ACC112 (cell line): ENCODE results near the gene SF3B2.

Experiments
- H2AFZ ChIP-seq: fragments of 200-600 bp; sonication (generic); one replicate; pipeline ENCODE4 v1.6.0; 2017; ENCODE audit warnings: antibody characterized with exemption, low read length; ENCODE audit not compliant: unreplicated experiment
- H3K27ac ChIP-seq: fragments of 200-600 bp; sonication (generic); 2 replicates; pipeline ENCODE4 v1.5.1; 2014; ENCODE audit warnings: low read depth, mild to moderate bottlenecking, antibody characterized with exemption, low read length, moderate library complexity
- H3K27me3 ChIP-seq: fragments of 200-600 bp; sonication (generic); 2 replicates; pipeline ENCODE4 v1.6.1; 2014; ENCODE audit warnings: mild to moderate bottlenecking, antibody characterized with exemption, low read length, moderate library complexity, mixed read lengths; ENCODE audit not compliant: insufficient read depth
- H3K36me3 ChIP-seq: fragments of 200-600 bp; sonication (generic); 2 replicates; pipeline ENCODE4 v1.6.1; 2016; ENCODE audit warnings: mild to moderate bottlenecking, antibody characterized with exemption, low read length, moderate library complexity, mixed read lengths; ENCODE audit not compliant: insufficient read depth
- H3K4me1 ChIP-seq: fragments of 200-600 bp; sonication (generic); one replicate; pipeline ENCODE4 v1.6.1; 2016; ENCODE audit warnings: low read length, mixed read lengths; ENCODE audit not compliant: insufficient read depth, unreplicated experiment, control insufficient read depth
- H3K4me3 ChIP-seq: fragments of 200-600 bp; sonication (generic); 2 replicates; pipeline ENCODE4 v1.5.1; 2014; ENCODE audit warnings: mild to moderate bottlenecking, low read depth, low read length
- H3K79me2 ChIP-seq: fragments of 200-600 bp; sonication (generic); one replicate; pipeline ENCODE4 v1.6.0; 2016; ENCODE audit warnings: low read length; ENCODE audit not compliant: control insufficient read depth, unreplicated experiment, insufficient read depth

The SF3B2 gene

DNA sequence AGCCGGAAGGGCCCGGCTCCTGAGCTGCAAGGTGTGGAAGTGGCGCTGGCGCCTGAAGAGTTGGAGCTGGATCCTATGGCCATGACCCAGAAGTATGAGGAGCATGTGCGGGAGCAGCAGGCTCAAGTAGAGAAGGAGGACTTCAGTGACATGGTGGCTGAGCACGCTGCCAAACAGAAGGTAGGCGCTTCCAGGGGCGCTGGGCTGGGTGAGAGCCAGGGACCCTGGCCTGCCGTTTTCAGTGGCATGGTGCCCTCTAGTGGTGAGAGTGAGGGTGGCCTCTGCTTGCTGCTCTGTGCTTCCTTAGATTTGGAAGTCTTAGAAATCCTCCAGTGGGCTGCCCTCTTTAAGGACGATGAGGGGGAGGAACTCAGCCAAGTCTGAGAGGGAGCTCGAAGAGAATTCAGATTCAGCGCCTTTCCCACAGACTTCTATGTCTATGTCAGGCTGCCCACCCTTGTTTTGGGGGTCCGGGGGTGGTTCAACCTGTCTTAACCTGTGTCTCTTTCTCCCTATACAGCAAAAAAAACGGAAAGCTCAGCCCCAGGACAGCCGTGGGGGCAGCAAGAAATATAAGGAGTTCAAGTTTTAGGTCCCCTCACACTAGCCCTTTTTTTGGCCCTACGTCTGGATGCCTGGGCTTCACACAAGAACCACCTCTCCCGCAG is 16.1 kb downstream of the SF3B2 start:
- Histone ChIP-seq H3K79me2 (peaks cover 33% of the 10 kb centered on the region), H3K27ac (peak overlapping the region; percentile 93), H3K4me1 (peaks cover 27% of the 10 kb centered on the region), H3K36me3 (peaks cover 26% of the 10 kb centered on the region), H2AFZ (no peak overlapping the region), H3K4me3 (no peak overlapping the region), H3K27me3 (no peaks in the 10 kb centered on the region)

GRCh38 chr11:66068923-66069714 is 17.0 kb downstream of the SF3B2 start:
- Histone ChIP-seq H3K4me1 (peaks cover 27% of the 10 kb centered on the region), H3K27ac (peak overlapping the region; percentile 93)

DNA sequence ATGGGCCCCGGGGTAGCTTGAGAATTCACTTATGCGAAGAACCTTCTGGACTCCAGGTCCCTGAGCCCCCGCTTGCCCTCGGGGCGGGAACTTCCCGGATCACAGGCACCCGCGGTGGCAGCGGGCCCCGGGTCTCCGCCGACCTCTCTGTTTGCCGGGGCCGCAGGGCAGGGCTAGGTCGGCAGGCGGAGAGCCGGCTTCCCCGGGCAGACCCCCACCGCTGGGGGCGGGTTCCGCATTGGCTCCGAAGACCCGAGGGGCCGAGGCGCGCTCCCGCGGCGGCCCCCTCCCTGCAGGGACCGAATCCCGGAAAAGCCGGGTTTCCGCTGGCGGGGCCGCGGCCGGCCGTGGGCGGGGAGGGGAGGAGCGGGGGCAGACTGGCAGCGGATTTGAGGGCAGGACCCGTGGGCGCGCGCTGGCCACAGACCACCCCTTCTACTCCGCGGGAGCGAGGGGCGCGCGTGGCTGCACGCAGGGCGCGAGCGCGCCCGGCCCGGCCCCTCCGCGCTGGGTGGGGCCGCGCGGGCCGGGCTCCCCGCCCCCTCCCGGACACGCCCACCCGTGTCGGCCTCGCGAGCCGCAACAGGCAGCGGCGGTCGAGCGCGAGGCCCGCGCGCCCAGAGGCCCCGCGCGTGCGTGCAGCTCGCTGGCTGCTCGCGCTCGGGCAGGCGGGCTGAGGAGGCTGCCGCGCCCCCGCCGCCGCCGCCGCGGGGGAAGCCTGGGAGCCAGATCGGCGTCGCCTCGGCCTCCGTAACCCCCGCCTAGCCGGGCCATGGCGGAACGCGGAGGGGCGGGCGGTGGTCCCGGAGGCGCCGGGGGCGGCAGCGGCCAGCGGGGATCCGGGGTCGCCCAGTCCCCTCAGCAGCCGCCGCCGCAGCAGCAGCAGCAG is 17.8 kb downstream of the SF3B2 start, which contains the start of gene PACS1:
PACS1 (plus strand) TSS at position 558 of the 889 bp plus-strand sequence; CDS start at position 773, 215 bp downstream.
- Histone ChIP-seq H3K4me3 (peak within 1 kb of the TSS; percentile 78), H3K4me1 (peaks cover 27% of the 10 kb centered on the region), H3K36me3 (peaks cover 18% of the 10 kb centered on the region), H2AFZ (peak within 1 kb of the TSS; percentile 3), H3K27ac (peak within 1 kb of the TSS; percentile 93), H3K27me3 (no peaks in the 10 kb centered on the region), H3K79me2 (peaks cover 43% of the 10 kb centered on the region)

More at GRCh38 chr11:66068923-66069714, 17.0 kb downstream of the SF3B2 start:
- H3K79me2 ChIP-seq, result peaks cover 37% of the 10 kb centered on the region
- peaks cover 19% of the 10 kb centered on the region for H3K36me3 ChIP-seq
- H3K27me3 ChIP-seq, result no peaks in the 10 kb centered on the region
- H3K4me3 ChIP-seq, result peak overlapping the region; percentile 72
- H2AFZ ChIP-seq, result no peak overlapping the region

DNA sequence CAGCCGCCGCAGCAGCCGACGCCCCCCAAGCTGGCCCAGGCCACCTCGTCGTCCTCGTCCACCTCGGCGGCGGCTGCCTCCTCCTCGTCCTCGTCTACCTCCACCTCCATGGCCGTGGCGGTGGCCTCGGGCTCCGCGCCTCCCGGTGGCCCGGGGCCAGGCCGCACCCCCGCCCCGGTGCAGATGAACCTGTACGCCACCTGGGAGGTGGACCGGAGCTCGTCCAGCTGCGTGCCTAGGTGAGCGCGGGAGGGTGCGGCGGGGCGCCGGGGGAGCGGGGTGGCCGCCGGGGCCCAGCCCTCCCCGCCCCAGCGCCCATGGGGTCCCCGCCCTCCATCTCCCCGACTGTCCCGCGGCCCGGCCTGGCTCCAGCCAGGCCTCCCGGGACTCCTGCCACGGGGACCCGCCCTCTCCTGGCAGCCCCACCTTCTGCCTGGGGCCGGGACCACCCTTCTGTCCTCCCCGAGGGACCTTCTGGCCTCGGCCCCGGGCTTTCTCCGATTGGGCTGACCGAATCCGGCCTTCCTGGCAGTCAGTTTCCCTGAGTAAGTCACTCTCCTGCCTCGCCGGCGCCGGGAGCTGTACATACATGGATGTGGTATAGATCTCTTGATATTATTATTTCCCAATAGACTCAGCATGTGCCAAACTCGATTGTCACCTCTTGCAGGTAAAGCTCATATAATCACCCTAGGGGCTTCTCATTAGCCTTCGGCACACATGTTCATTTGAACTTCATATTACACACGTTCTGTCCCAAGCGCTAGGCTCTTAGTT is 18.6 kb downstream of the SF3B2 start:
- H3K79me2 ChIP-seq, result peaks cover 43% of the 10 kb centered on the region
- peak overlapping the region; percentile 70 for H3K27ac ChIP-seq
- peak overlapping the region; percentile 78 for H3K4me3 ChIP-seq
- H3K4me1 ChIP-seq, result peaks cover 27% of the 10 kb centered on the region
- peak overlapping the region; percentile 3 for H2AFZ ChIP-seq
- no peaks in the 10 kb centered on the region for H3K27me3 ChIP-seq
- peaks cover 13% of the 10 kb centered on the region; the same call in 1 of the 2 replicates for H3K36me3 ChIP-seq

DNA sequence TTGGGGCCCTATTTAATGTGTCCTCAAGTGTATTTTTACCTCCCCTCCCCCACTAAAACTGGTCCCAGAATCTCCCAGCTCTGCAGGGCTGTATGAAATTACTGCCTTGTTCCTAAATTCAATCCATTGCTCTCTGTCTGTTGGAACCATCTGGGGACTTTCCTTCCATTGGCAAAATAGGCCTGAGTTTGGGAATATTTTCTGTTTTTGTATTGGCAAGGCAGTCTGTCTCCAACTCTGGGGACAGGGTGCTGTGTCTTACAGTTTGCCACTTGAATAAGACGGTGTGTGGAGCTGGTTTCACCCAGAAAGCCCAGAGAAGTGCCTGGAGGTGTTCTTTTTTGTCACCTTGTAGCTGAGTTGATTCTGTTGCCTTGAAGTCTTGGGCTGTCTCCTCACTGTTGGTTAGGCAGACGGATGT is 19.2 kb downstream of the SF3B2 start:
- no peak overlapping the region for H2AFZ ChIP-seq
- H3K36me3 ChIP-seq, result peaks cover 13% of the 10 kb centered on the region; the same call in 1 of the 2 replicates
- H3K4me1 ChIP-seq, result peaks cover 27% of the 10 kb centered on the region
- no peaks in the 10 kb centered on the region for H3K27me3 ChIP-seq
- peak overlapping the region; percentile 78 for H3K4me3 ChIP-seq
- H3K79me2 ChIP-seq, result peaks cover 47% of the 10 kb centered on the region
- peak overlapping the region; percentile 70 for H3K27ac ChIP-seq

DNA sequence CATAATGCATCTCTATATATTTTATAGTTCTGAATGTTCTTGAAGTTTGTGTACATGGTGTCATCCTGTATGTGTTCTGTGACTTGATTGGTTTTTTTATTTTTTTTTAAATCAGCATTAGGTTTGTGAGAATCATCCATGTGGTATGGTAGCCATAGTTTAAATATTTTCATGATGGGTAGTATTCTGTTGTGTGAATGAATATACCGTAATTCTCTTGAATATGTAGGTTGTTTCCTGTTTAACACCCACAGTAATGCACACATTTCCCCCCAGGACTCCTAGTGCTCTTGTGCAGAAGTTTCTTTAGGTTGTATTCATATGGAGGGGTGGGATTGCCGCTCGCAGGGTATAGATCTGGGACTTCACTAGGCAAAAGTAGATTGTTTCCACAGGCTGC is 19.9 kb downstream of the SF3B2 start:
- peak overlapping the region; percentile 70 for H3K27ac ChIP-seq

DNA sequence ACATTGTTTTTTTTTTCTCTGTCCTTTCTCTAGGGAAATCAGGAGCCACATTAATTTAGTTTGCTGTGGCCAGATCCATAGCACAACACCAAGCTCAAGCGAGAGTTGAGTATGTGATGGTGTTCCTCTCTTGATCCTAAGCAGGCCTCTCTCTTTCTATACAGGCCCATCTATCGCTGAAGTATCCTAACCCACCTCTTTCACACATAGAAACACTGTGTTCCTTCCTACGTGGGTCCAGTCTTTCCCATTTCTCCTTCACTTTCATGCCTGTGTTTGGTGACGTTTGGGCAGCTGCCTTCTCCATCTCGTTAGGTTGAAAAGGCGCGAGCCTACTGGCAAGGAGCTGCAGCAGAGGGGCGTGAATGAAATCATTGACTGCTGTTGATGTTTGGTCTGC is 20.4 kb downstream of the SF3B2 start:
- Histone ChIP-seq H3K27ac (no peak overlapping the region), H3K27me3 (no peaks in the 10 kb centered on the region), H3K4me3 (peak overlapping the region; percentile 78), H3K79me2 (peaks cover 55% of the 10 kb centered on the region), H3K4me1 (peaks cover 32% of the 10 kb centered on the region), H2AFZ (no peak overlapping the region), H3K36me3 (peaks cover 10% of the 10 kb centered on the region)

More for the DNA sequence above, 19.9 kb downstream of the SF3B2 start:
- H3K79me2 ChIP-seq, result peaks cover 51% of the 10 kb centered on the region
- no peaks in the 10 kb centered on the region for H3K27me3 ChIP-seq
- H2AFZ ChIP-seq, result no peak overlapping the region
- peak overlapping the region; percentile 78 for H3K4me3 ChIP-seq
- H3K4me1 ChIP-seq, result peaks cover 32% of the 10 kb centered on the region
- peaks cover 13% of the 10 kb centered on the region for H3K36me3 ChIP-seq

DNA sequence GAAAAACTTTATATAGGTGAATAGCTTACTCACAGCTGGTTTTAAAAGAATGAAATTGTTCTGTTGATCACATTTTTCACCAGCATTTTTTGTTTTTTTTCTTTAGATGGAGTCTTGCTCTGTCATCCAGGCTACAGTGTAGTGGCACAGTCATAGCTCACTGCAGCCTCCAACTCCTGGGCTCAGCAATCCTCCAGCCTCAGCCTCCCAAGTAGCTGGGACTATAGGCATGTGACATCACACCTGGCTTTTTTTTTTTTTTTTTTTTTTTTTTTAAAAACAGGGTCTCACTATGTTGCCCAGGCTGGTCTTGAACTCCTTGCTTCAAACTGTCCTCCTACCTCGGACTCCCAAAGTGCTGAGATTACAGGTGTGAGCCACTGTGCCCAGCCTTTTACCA is 21.5 kb downstream of the SF3B2 start:
- Histone ChIP-seq H3K79me2 (peaks cover 66% of the 10 kb centered on the region), H3K4me1 (peaks cover 28% of the 10 kb centered on the region), H2AFZ (no peak overlapping the region), H3K4me3 (no peak overlapping the region), H3K27ac (no peak overlapping the region), H3K36me3 (peaks cover 9% of the 10 kb centered on the region), H3K27me3 (no peaks in the 10 kb centered on the region)

DNA sequence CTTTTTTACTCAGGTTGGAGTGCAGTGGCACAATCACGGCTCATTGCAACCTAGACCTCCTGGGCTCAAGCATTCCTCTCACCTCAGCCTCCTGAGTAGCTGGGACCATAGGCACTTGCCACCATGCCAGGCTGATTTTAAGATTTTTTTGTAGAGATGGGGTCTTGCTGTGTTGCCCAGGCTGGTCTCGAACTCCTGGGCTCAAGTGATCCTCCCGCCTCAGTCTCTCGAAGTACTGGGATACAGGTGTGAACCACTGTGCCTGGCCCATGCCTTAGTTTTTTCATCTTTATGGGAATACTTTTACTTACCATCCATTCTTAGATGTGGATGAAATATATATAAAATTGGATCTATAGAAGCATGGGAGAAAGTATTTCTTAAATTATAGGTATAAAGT is 23.1 kb downstream of the SF3B2 start:
- peaks cover 7% of the 10 kb centered on the region for H3K36me3 ChIP-seq
- H3K79me2 ChIP-seq, result peaks cover 76% of the 10 kb centered on the region
- peaks cover 23% of the 10 kb centered on the region for H3K4me1 ChIP-seq

More for the DNA sequence above, 23.1 kb downstream of the SF3B2 start:
- Histone ChIP-seq H2AFZ (no peak overlapping the region), H3K27ac (no peak overlapping the region), H3K4me3 (no peak overlapping the region), H3K27me3 (no peaks in the 10 kb centered on the region)
